ENCODE results near the gene CFAP65.

Gene CFAP65

GRCh38 chr2:218990612-218991011 is 50.7 kb downstream of the CFAP65 start:
- DNase-seq: no peak

GRCh38 chr2:218990052-218990451 is 51.3 kb downstream of the CFAP65 start:
- no peak for DNase-seq

- no peak for DNase-seq
Observed at GRCh38 chr2:218988650-218989049, 52.7 kb downstream of the CFAP65 start.

- no peak for DNase-seq
Observed at GRCh38 chr2:218988164-218988563, 53.2 kb downstream of the CFAP65 start.

- DNase-seq: no peak
Observed at GRCh38 chr2:218986148-218986761, 55.1 kb downstream of the CFAP65 start.

GRCh38 chr2:218985325-218986091 is 55.8 kb downstream of the CFAP65 start:
- peak; percentile 51 for DNase-seq

GRCh38 chr2:218985021-218985324 is 56.3 kb downstream of the CFAP65 start, which contains the start of gene FEV:
Gene FEV (minus strand): TSS chr2:218985184. CDS start chr2:218985075, 109 bp downstream.
- DNase-seq: no peak

GRCh38 chr2:218984239-218985020 is 56.9 kb downstream of the CFAP65 start:
- peak; percentile 39 for DNase-seq

GRCh38 chr2:218983934-218984238 is 57.4 kb downstream of the CFAP65 start:
- no peak for DNase-seq

- DNase-seq: no peak
Observed at GRCh38 chr2:218983263-218983933, 57.9 kb downstream of the CFAP65 start.

GRCh38 chr2:218982586-218983262 is 58.6 kb downstream of the CFAP65 start:
- no peak for DNase-seq

- no peak for DNase-seq
Observed at GRCh38 chr2:218981881-218982585, 59.3 kb downstream of the CFAP65 start.

- DNase-seq: no peak
Observed at GRCh38 chr2:218981390-218981880, 59.9 kb downstream of the CFAP65 start.

- DNase-seq: no peak
Observed at GRCh38 chr2:218980735-218981389, 60.5 kb downstream of the CFAP65 start.

- peak; percentile 68 for DNase-seq
Observed at GRCh38 chr2:218979846-218980734, 61.2 kb downstream of the CFAP65 start.

- DNase-seq: no peak
Observed at GRCh38 chr2:218975060-218975777, 66.1 kb downstream of the CFAP65 start.

- no peak for DNase-seq
Observed at GRCh38 chr2:218970894-218971293, 70.4 kb downstream of the CFAP65 start.

- DNase-seq: no peak
Observed at GRCh38 chr2:218964041-218964771, 77.1 kb downstream of the CFAP65 start.

GRCh38 chr2:218963601-218964000 is 77.7 kb downstream of the CFAP65 start:
- no peak for DNase-seq

All from NCI-H526 treated with DMSO at 0.1 percent for 48 hours (cell line).